ENCODE measurements around the gene SPTLC3.
A peak's percentile ranks its signal among the peaks of the same experiment; 100 is the strongest.

The SPTLC3 gene

DNA sequence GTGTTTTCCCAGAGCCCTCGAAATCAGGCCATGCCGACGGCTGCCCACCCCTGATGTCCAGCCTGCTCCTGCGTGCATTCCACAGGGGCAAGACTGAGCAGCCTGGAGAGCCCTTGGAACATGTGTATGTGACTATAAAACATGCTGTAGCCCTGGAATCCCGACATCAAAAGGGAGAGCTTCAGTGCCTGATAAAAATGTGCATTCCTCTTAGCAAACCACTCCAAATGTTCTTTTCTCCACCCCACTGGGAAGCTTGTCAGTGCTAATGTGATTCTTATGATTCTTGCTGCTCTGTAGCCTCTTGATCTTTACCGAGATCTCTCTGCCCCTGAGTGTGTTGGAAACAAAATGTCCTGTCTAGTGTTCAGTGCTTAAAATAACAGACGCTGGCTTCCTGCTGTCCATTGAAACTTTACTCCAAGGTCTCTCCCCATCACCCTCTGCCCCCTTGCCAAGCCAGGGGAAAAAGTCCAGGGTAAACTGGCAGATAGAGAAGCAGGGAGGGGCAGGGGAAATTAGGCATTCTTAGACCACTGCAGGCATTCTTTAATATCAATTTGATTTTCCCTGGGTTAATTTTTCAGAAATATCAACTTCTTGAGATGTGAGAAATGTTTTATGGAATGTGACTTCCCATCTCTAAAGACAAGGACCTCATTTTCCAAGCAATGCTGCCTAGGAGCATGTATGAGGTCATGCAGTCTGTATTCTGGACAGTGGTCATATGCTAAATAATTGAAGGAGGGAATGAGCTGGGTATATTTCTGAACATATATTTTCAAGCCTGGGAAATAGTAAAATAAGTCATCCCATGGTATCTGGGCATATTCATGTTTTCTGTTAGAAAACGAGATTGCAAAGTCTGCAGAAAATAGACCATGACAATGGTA, 138.5 kb downstream of the SPTLC3 start:
- no peak for TF ChIP-seq CTCF (IDR thresholded peaks at IDR 0.05; ENCODE audit: low read depth, low read length)
- no peak overlapping the region for H3K4me3 ChIP-seq (replicated peaks in 1 of 2; ENCODE audit: low read depth in 2 of 2, low read length in 2 of 2)
- DNase-seq (ENCODE audit: low read depth in 2 of 2) = peak in 1 of 2 donors; percentile 26

DNA sequence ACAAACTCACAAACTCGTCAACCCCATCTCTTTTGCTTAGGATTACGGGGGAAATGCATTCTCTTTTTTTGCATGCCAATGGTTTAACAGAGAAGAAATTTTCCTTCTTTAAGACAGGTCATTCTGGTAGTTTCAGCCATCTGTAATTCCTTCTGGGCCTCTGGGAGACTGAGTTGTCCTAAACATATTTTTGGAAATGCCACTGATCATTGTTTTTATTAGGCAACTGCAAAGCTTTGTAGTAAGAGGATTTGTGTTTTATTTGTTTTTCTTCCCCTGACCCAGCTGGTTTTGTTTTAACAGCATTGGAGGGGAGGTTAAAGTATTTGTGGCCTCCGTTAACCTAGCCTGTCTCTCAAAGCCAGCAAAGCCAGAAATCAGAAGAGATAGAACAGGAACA, 139.2 kb downstream of the SPTLC3 start:
- no peak for DNase-seq (ENCODE audit: low read depth in 2 of 2)
- H3K4me3 ChIP-seq (replicated peaks in 1 of 2; ENCODE audit: low read depth in 2 of 2, low read length in 2 of 2) = no peak overlapping the region
- TF ChIP-seq CTCF (IDR thresholded peaks at IDR 0.05; ENCODE audit: low read depth, low read length) = no peak

DNA sequence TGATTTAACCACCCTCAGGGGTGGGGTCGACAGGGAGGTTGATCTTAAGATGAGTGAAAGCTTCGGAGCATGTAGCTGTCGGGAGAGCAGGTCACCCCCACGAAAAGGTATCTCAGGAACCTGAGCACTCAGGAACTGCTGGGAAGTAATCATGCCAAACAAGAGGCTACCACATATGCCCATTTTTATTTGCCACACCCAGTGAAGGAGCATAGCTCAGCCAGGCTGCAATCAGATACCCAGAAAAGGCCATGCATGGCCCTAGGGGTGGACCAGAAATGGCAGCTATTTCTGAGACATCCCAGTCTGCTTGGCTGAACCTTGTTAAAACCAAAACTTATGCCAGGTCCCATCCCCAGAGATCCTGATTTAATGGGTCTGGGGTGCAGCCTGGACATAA, 139.6 kb downstream of the SPTLC3 start:
- no peak overlapping the region for H3K4me3 ChIP-seq (replicated peaks in 1 of 2; ENCODE audit: low read depth in 2 of 2, low read length in 2 of 2)
- TF ChIP-seq CTCF (IDR thresholded peaks at IDR 0.05; ENCODE audit: low read depth, low read length) = no peak
- no peak for DNase-seq (ENCODE audit: low read depth in 2 of 2)

- DNase-seq (ENCODE audit: low read depth in 2 of 2) = no peak
- TF ChIP-seq CTCF (IDR thresholded peaks at IDR 0.05; ENCODE audit: low read depth, low read length) = no peak
- H3K4me3 ChIP-seq (replicated peaks in 1 of 2; ENCODE audit: low read depth in 2 of 2, low read length in 2 of 2) = no peak overlapping the region
Observed at GRCh38 chr20:13148961-13149360, 140.2 kb downstream of the SPTLC3 start.

DNA sequence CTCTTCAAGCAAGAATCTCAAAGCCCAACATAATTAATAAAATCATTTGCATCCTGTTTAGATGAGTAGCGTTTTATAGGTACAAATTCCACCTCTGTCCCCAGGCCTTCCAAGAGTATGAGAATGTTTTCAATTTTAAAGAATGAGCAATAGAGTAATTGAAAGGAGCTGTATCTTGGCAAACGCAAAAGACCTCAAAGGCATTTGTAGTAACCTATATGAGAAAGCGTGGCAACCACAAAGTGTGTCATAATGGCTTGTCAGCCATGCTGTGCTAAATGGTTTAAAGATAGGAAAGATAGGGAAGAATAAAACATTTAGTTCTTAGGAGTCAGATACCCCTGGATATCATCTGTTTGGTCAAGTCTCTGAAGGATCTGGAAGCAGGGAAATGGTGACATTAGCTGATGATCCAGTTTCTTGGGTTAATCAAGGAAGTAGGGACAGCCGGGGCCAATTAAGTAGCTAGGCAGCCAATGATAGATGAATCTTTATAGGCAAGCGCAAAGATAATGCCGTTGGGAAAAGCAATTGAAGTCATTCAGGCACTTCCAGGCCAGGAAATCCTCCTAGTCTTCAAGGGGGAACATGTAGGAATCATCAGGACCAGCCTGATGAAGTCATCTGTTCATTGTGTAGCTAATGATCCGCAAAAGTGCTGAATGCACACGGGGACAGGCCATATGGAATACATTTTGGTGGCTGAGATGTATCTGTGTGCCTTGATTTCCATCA, 140.8 kb downstream of the SPTLC3 start:
- H3K4me3 ChIP-seq (replicated peaks in 1 of 2; ENCODE audit: low read depth in 2 of 2, low read length in 2 of 2) = no peak overlapping the region
- no peak for DNase-seq (ENCODE audit: low read depth in 2 of 2)
- no peak for TF ChIP-seq CTCF (IDR thresholded peaks at IDR 0.05; ENCODE audit: low read depth, low read length)

GRCh38 chr20:13158369-13158768, 149.6 kb downstream of the SPTLC3 start:
- H3K4me3 ChIP-seq (replicated peaks in 1 of 2; ENCODE audit: low read depth in 2 of 2, low read length in 2 of 2) = no peak overlapping the region
- no peak for TF ChIP-seq CTCF (IDR thresholded peaks at IDR 0.05; ENCODE audit: low read depth, low read length)
- DNase-seq (ENCODE audit: low read depth in 2 of 2) = no peak

Data from cardiac fibroblast (primary cell).